NCI-H460 (cell line): ENCODE data around the gene NRAP. TPM values are rescaled to one million over a fixed set of nuclear protein-coding genes. Genes with fewer than 3 reads are reported as not detected.

ENCODE experiments used
- DNase-seq: peaks from one replicate; pipeline ENCODE4 v3.0.0-alpha.2; 2016; ENCODE audit warnings: low read depth; ENCODE audit errors: extremely low read depth
- total RNA-seq: library from RNA; depleted of rRNA; stranded (reverse); fragments of >200 nt; shearing (Covaris generic); gene quantifications from 2 replicates; pipeline ENCODE4 v1.2.3, GENCODE V29; 2014

Gene NRAP
- total RNA-seq, 1 experiment from 2014 or later: 3.0 TPM

DNA sequence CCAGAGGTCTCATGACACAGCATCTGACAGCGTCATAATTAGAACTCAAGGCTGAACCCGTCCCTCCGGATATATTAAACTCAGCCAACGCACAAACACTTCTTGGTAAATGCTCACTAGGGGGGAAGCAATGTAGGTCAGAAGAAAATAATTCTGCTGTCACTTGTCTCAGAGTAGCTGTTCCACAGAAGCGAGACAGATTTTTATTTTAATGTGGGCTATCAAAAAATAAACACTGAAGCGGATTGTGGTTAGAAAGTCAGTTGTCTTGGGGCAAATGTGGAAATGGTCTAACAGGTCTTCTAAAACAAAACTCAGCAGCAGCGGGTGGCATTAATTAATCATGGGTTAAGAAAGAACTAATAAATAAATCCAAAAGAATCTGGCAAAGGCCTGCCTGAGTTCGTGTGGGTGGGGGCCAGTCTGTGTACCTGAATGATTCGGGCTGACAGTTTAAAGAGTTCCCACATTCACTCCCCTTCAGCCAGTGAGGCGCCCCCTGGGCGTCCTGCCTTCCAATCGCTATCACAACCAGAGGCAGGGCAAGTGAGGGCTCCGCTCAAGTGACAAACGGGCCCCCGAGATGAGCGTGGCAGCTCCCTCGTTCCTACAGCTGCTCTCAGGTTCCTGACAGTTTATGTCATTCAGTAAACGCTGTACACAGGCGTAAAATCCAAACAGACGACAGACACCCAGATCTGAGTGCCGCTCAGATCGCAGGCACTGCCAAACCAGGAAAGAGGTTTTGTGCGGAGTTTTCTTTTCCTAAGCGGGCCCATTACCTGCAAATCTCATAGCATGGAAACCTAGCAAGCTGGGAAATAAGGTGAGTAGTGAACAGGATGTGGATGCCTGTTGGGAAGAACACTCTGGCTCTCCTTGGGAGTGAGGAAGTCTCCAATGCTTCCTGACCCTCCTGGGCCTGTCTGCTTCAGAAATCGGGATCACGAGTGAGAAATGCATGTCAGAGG, 52.9 kb downstream of the NRAP start:
- no peak for DNase-seq

DNA sequence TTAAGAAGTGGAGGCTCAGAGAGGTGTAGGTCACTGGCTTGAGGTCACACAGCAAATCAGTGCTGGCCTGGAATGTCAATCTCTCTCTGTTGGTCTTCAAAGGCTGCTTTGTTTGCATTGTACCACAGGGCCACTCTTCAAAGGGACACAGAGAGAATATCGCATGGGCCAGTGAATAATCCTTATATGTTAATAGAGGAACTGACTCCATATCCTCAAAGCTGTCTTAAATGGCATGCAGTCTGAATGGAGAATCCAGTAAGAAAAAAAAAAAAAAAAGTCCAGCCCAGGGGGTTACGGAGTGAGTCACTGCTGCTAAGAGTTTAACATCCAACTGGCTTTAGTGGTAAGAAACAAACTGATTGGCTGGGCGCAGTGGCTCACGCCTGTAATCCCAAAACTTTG, 54.1 kb downstream of the NRAP start:
- no peak for DNase-seq

DNA sequence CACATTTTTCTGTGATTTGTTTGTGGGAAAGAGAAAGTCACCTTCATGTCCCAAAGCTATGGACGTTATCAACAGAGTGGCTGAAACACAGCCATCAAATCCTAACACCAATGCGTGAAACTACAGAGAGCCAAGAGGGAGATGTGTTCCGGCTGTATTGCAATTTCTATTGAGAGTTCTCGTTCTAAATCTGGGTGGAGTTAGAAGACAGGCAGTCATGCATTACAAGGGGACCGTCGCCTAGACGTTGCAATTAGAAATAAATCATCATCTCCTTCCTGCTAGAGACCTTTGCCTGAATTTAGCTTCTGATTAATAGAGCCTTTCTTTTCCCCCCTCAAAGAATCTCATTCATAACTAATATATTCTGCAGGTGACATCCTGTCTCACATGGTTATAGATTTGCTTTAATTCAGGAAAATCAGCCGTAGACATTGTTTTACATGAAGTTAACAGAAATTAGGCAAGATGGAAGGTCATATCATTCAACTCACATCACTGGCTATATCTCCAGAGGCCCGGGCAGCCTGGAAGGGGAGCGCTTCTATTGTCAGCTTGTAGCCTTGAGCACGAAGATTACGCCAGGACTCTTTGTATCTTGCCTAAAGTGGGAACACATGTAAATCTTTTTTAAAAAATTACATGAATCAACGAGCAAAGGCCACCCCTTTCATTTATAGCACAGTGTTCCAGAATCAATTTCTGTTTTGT, 58.4 kb downstream of the NRAP start:
- DNase-seq: no peak

- DNase-seq: no peak
Observed at GRCh38 chr10:113604572-113604971, 59.3 kb downstream of the NRAP start.

- no peak for DNase-seq
Observed at GRCh38 chr10:113603057-113603777, 60.6 kb downstream of the NRAP start.

DNA sequence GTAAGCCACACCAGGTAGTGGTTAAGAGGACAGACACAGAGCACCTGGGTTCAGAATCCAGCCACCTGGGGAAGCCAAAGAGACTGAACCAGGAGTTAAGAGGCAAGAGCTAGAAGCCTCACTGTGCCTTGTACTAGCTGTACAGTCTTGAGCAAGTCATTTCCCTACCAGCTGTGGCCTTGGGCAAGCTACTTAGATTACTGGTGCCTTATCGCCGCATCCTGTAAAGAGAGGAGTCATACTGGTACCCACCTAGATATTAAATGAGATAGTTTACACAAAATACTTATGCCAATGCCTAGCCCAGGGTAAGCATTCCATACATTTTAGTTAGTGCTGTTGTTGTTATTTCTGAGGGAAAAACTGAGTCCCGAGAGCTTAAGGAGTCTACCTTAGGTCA, 63.3 kb downstream of the NRAP start:
- DNase-seq: no peak

DNA sequence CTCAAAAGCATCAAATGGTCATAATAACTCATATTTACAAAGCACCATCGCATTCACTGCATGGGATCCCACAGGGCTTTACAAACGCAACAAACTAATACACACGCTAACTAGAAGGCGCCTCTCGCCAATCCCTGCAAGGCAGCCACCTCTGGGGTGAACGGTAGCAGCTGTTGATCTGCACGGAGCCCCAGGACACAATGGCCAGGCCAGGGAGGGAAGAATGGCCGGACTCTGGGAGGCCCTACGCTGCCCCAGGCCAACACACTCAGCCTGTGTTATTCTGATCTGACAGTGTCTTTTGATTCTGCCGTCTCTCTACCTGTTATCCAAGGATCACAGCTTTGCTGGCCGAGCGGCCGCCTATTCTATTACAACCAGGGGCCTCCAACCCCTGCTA, 69.2 kb downstream of the NRAP start:
- DNase-seq: no peak

GRCh38 chr10:113592380-113592779, 71.5 kb downstream of the NRAP start:
- DNase-seq: no peak

GRCh38 chr10:113590581-113590980, 73.3 kb downstream of the NRAP start:
- DNase-seq: no peak

DNA sequence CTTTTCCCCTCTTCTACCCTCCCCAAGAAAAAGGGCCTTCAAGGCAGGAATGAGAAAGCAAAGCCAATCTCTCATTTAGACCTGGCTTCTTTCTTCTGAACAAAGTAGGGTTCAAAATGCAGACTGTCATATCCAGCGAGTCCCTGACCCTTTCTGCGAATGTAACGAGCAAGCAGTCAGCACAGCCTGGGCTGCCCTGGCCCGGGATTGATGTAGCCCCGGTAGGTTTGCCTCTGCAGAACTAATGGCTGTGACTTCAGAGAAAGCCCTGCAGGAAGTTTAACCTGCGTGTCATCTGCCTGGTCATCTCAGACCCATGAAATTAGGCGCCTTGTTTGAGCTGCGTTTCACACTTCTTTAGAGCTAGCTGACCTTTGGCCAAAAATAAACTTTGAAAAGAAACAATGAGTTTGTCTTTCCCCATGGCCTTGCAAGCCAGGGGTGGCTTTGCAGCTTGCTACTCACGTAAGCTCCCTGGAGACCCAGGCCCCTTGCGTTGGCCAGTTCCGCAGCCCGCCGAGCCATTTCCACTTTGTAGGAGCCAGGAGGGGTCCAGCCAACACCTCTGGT, 74.6 kb downstream of the NRAP start:
- no peak for DNase-seq

GRCh38 chr10:113585949-113586348, 77.9 kb downstream of the NRAP start:
- peak; percentile 12 for DNase-seq

GRCh38 chr10:113583571-113583970, 80.3 kb downstream of the NRAP start:
- DNase-seq: no peak

GRCh38 chr10:113581092-113581491, 82.7 kb downstream of the NRAP start:
- no peak for DNase-seq

DNA sequence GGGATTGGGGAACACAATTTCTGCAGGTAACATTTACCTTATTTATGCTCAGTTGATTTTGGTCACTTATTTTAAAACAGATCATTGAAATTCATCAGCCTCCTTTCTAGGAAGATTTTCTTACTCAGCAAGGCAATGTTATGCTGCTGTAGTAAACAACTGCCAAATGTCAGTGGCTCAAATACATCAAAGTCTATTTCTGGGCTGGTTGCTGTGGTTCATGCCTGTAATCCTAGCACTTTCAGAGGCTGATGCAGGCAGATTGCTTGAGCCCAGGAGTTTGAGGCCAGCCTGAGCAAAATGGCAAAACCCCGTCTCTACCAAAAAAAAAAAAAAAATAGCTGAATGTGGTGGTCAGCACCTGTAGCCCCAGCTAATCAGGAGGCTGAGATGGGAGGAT, 85.1 kb downstream of the NRAP start:
- no peak for DNase-seq

GRCh38 chr10:113576852-113577251, 87.0 kb downstream of the NRAP start:
- peak; percentile 38 for DNase-seq

DNA sequence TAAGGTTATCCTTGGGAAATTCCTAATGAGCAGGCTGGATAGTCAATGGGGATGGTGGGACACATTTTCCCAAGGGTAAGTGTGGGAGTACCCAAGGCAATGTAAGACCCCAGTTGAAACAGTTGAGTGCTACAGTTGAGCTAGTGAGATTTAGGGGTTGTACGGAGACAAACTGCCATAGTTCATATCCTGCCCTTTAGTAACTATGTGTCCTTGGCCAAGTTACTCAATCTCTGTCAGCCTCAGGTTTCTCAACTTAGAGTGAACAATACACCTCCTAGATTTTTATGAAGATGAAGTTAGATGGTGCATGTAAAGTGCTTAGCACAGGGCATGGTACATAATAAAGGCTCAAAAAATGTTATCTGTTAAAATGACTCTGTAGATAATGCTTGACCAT, 90.5 kb downstream of the NRAP start:
- no peak for DNase-seq

DNA sequence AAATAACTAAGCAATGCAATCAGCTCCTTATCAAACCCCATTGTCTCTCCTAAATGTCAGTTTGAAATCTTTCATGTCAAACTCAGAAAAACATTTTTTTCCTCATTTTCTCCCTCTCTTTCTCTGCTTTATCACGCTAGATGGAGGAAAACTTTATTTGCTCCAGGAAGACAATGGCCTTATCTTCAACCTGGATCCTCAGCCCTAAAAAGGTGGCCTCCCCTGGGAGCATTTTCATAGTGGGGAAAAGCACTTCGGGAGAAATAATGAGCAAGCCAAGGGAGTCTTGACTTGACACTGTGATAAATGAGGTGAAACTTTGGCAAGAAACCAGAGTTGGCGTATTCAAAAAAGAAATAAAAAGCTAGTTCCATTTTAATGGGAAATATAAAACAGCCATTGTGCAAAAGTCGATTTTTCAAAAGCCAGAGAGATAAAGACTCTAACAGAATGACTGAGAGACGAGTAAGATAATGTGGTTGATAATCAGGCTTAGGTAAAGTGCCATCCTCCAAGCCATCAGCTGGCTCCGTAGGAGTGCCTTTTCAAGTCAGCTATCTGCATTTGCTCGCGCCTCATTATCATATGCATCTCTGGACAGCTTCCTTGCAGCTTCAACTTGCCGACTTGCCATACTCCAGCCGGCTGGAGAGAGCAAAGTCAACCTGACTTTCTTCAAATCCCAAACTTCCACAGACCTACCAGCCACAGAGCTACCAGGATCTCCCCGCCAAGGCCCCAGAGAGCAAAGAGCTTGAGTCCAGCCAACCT, 91.1 kb downstream of the NRAP start:
- no peak for DNase-seq

- no peak for DNase-seq
Observed at GRCh38 chr10:113569576-113569975, 94.3 kb downstream of the NRAP start.

DNA sequence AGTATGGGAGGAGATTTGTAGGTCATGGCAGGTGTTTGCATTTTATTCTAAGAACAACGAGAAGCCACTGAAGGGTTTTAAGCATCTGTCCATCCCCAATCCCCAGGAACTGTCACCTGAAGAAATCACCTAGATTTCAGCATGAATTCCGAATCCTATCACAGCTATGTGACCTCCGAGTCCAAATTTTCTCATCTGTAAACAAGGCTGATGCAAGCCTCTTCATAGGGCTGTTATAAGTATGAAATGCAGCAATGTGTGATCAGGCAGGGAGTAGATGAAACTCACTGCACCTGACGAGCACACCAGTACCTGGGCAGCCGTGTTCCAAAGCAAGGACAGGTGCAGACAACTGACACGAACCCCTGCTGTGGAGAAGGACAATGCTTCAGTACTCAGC, 97.0 kb downstream of the NRAP start:
- no peak for DNase-seq

- no peak for DNase-seq
Observed at GRCh38 chr10:113565364-113565763, 98.5 kb downstream of the NRAP start.
